CD4-positive, alpha-beta memory T cell (primary cell): ENCODE measurements around the gene RAB34. TPM values are rescaled to one million over a fixed set of nuclear protein-coding genes. Genes with fewer than 3 reads are reported as not detected.
A peak's percentile ranks its signal among the peaks of the same experiment; 100 is the strongest.

Source experiments
- CTCF ChIA-PET: fragments of 350-600 bp; sonication (Branson Sonifier 250); formaldehyde crosslinking; loops from one replicate; lab custom pipeline; 2021; ENCODE audit warnings: inconsistent platforms; ENCODE audit not compliant: partially characterized antibody; lab: Charles Lee
- POLR2A ChIA-PET: fragments of 350-600 bp; sonication (Branson Sonifier 250); formaldehyde crosslinking; loops from one replicate; lab custom pipeline; 2021; ENCODE audit not compliant: partially characterized antibody; lab: Charles Lee
- DNase-seq, 5 donors: peaks; one replicate each; pipeline versions ENCODE4 v3.0.0 to v3.0.0-alpha.2; 2020 to 2022; ENCODE audit warnings: mixed read lengths in 1 of 5
- H3K27ac ChIP-seq: one replicate; pipeline ENCODE4 v1.7.0; 2013; ENCODE audit warnings: low read depth, low read length
- H3K27me3 ChIP-seq: 2 replicates; pipeline ENCODE4 v1.7.0; 2013; ENCODE audit warnings: mild to moderate bottlenecking, low read length, moderate library complexity; ENCODE audit not compliant: insufficient read depth
- H3K36me3 ChIP-seq: 2 replicates; pipeline ENCODE4 v1.7.0; 2013; ENCODE audit warnings: mild to moderate bottlenecking, low read length, moderate library complexity; ENCODE audit not compliant: insufficient read depth
- H3K4me1 ChIP-seq: 2 replicates; pipeline ENCODE4 v1.7.0; 2013; ENCODE audit warnings: mild to moderate bottlenecking, low read length, moderate library complexity; ENCODE audit not compliant: insufficient read depth
- H3K4me3 ChIP-seq, 2 donors: one replicate each; pipeline ENCODE4 v1.7.0; 2013; ENCODE audit warnings: low read length in 2 of 2, mild to moderate bottlenecking in 1 of 2
- H3K9me3 ChIP-seq, 2 donors: one replicate each; pipeline ENCODE4 v1.7.0; 2013; ENCODE audit warnings: low read length in 2 of 2, control low read depth in 1 of 2; ENCODE audit not compliant: control insufficient read depth in 1 of 2
- H3K27ac Mint-ChIP-seq, 7 donors: one replicate each; pipeline ENCODE4 v1.8.0; 2020 to 2021; ENCODE audit warnings: mixed read lengths in 7 of 7, mild to moderate bottlenecking in 6 of 7, inconsistent platforms in 3 of 7, moderate library complexity in 3 of 7
- H3K27me3 Mint-ChIP-seq, 2 donors: one replicate each; pipeline ENCODE4 v1.8.0; 2020 to 2021; ENCODE audit warnings: mixed read lengths in 2 of 2
- H3K36me3 Mint-ChIP-seq, 2 donors: one replicate each; pipeline ENCODE4 v1.8.0; 2020 to 2021; ENCODE audit warnings: mixed read lengths in 2 of 2, inconsistent platforms in 1 of 2, mild to moderate bottlenecking in 1 of 2
- H3K4me1 Mint-ChIP-seq, 4 donors: one replicate each; pipeline ENCODE4 v1.8.0; 2020 to 2021; ENCODE audit warnings: mixed read lengths in 4 of 4, mild to moderate bottlenecking in 1 of 4
- H3K4me3 Mint-ChIP-seq, 8 donors: one replicate each; pipeline ENCODE4 v1.8.0; 2020 to 2021; ENCODE audit warnings: mixed read lengths in 8 of 8, mild to moderate bottlenecking in 7 of 8, moderate library complexity in 6 of 8, inconsistent platforms in 3 of 8
- H3K9me3 Mint-ChIP-seq, 8 donors: one replicate each; pipeline ENCODE4 v1.8.0; 2020 to 2021; ENCODE audit warnings: mixed read lengths in 8 of 8, mild to moderate bottlenecking in 5 of 8, inconsistent platforms in 3 of 8, moderate library complexity in 1 of 8
- intact Hi-C: fragments of 100-400 bp; cut with micrococcal nuclease; formaldehyde crosslinking; loops from one replicate; pipeline ENCODE4 v1.15.1; 2023
- polyA plus RNA-seq, 2 donors: library from polyadenylated mRNA; unstranded; fragments of 300-500 nt; fragmentation: Illumina TruSeq; gene quantifications; one replicate each; pipeline ENCODE4 v1.2.3, GENCODE V29; 2021
- total RNA-seq, 2 experiments: library from RNA; stranded (reverse); gene quantifications; one replicate each; pipeline ENCODE4 v1.2.3, GENCODE V29; 2021

RAB34 gene
- total and polyA plus RNA-seq, 4 experiments from 2014 or later = 3.0 to 8.7 (median 5.2) TPM

- Histone ChIP-seq H3K36me3 (peaks cover 17% of the 10 kb centered on the region), H3K9me3 (no peaks in the 10 kb centered on the region), H3K27me3 (no peaks in the 10 kb centered on the region), H3K4me1 (peaks cover 51% of the 10 kb centered on the region), H3K4me3 (no peak overlapping the region), H3K27ac (no peak overlapping the region)
- CTCF ChIA-PET = no interaction called here
- POLR2A ChIA-PET = interaction anchor here (1.0 kb wide), 1 partner anchor 21 kb away, joined by 3 read pairs; the partner anchor contains the start of gene BLTP2
- no peak for DNase-seq
- Mint-ChIP-seq H3K27ac (peak overlapping the region in 5 of 7 donors; percentile 13 to 87 (median 59)), H3K36me3 (peaks cover 2 to 56% of the 10 kb centered on the region in 2 donors), H3K27me3 (no peaks in the 10 kb centered on the region), H3K4me3 (peak overlapping the region in 1 of 8 donors; percentile 13), H3K9me3 (no peaks in the 10 kb centered on the region), H3K4me1 (peaks cover 41 to 63% (median 52%) of the 10 kb centered on the region in 4 donors)
- intact Hi-C loops = no loop called here
These were observed 51.7 kb downstream of the RAB34 start for GRCh38 chr17:28665994-28666393.

Other genes with a start within 250 kb of the RAB34 start
- not detected for gene SLC13A2, start 244.2 kb downstream of the RAB34 start, total RNA-seq
- not detected for gene SLC13A2, start 244.2 kb downstream of the RAB34 start, polyA plus RNA-seq
- gene FOXN1, start 211.5 kb downstream of the RAB34 start, total RNA-seq = not detected
- not detected for gene FOXN1, start 211.5 kb downstream of the RAB34 start, polyA plus RNA-seq
- gene UNC119, start 165.2 kb downstream of the RAB34 start, total RNA-seq = 10 to 100 TPM; 38.8 to 39.6 TPM
- gene UNC119, start 165.2 kb downstream of the RAB34 start, polyA plus RNA-seq = 10 to 100 TPM; 31.8 to 44.0 TPM
- gene PIGS, start 146.3 kb downstream of the RAB34 start, total RNA-seq = 10 to 100 TPM; 57.9 to 58.2 TPM
- 10 to 100 TPM; 57.3 to 69.8 TPM for gene PIGS, start 146.3 kb downstream of the RAB34 start, polyA plus RNA-seq
- gene ALDOC, start 141.0 kb downstream of the RAB34 start, total RNA-seq = 10 to 100 TPM; 30.1 to 33.7 TPM
- gene ALDOC, start 141.0 kb downstream of the RAB34 start, polyA plus RNA-seq = 10 to 100 TPM; 50.2 to 62.2 TPM
- gene SPAG5, start 118.8 kb downstream of the RAB34 start, total RNA-seq = 10 to 100 TPM in 1 of 2 experiments, 1 to 10 TPM in 1; 9.2 to 10.2 TPM
- gene SPAG5, start 118.8 kb downstream of the RAB34 start, polyA plus RNA-seq = 1 to 10 TPM in 1 of 2 donors, not detected in 1; 1.4 TPM
- 10 to 100 TPM; 27.2 to 29.6 TPM for gene RSKR, start 103.7 kb downstream of the RAB34 start, total RNA-seq
- gene RSKR, start 103.7 kb downstream of the RAB34 start, polyA plus RNA-seq = not detected
- 100 to 1,000 TPM; 132 to 149 TPM for gene BLTP2, start 72.7 kb downstream of the RAB34 start, total RNA-seq
- 10 to 100 TPM; 23.5 to 49.9 TPM for gene BLTP2, start 72.7 kb downstream of the RAB34 start, polyA plus RNA-seq
- gene SDF2, start 56.0 kb downstream of the RAB34 start, total RNA-seq = 10 to 100 TPM; 41.5 to 48.1 TPM
- gene SDF2, start 56.0 kb downstream of the RAB34 start, polyA plus RNA-seq = 10 to 100 TPM; 56.3 to 92.0 TPM
- 100 to 1,000 TPM in 1 of 2 experiments, 10 to 100 TPM in 1; 96.5 to 102 TPM for gene SUPT6H, start 55.7 kb downstream of the RAB34 start, total RNA-seq
- 10 to 100 TPM in 1 of 2 donors, under 1 TPM in 1; 0.81 to 24.0 TPM for gene SUPT6H, start 55.7 kb downstream of the RAB34 start, polyA plus RNA-seq
- gene PROCA1, start 6.0 kb downstream of the RAB34 start, total RNA-seq = 10 to 100 TPM; 14.3 to 17.4 TPM
- 1 to 10 TPM in 1 of 2 donors, under 1 TPM in 1; 0.12 to 1.4 TPM for gene PROCA1, start 6.0 kb downstream of the RAB34 start, polyA plus RNA-seq
- 1,000 to 10,000 TPM; 3,285 to 3,424 TPM for gene RPL23A, start 2.1 kb upstream of the RAB34 start, total RNA-seq
- 1,000 to 10,000 TPM; 5,402 to 5,583 TPM for gene RPL23A, start 2.1 kb upstream of the RAB34 start, polyA plus RNA-seq
- gene TLCD1, start 8.4 kb upstream of the RAB34 start, total RNA-seq = 1 to 10 TPM; 1.0 to 2.2 TPM
- gene TLCD1, start 8.4 kb upstream of the RAB34 start, polyA plus RNA-seq = under 1 TPM in 1 of 2 donors, not detected in 1; 0.52 TPM
- gene NEK8, start 10.9 kb upstream of the RAB34 start, total RNA-seq = 10 to 100 TPM; 11.4 to 13.8 TPM
- gene NEK8, start 10.9 kb upstream of the RAB34 start, polyA plus RNA-seq = 1 to 10 TPM; 1.9 to 4.5 TPM
- gene TRAF4, start 26.1 kb upstream of the RAB34 start, total RNA-seq = 10 to 100 TPM; 31.2 to 32.9 TPM
- 1 to 10 TPM in 1 of 2 donors, under 1 TPM in 1; 0.61 to 2.5 TPM for gene TRAF4, start 26.1 kb upstream of the RAB34 start, polyA plus RNA-seq
- gene FAM222B, start 124.9 kb upstream of the RAB34 start, total RNA-seq = 10 to 100 TPM; 19.0 to 23.0 TPM
- 10 to 100 TPM in 1 of 2 donors, 1 to 10 TPM in 1; 7.9 to 23.2 TPM for gene FAM222B, start 124.9 kb upstream of the RAB34 start, polyA plus RNA-seq
- gene ERAL1, start 137.1 kb upstream of the RAB34 start, total RNA-seq = 10 to 100 TPM; 23.5 to 24.3 TPM
- 10 to 100 TPM; 41.1 to 41.7 TPM for gene ERAL1, start 137.1 kb upstream of the RAB34 start, polyA plus RNA-seq
- gene FLOT2, start 179.9 kb upstream of the RAB34 start, total RNA-seq = 100 to 1,000 TPM; 216 to 224 TPM
- gene FLOT2, start 179.9 kb upstream of the RAB34 start, polyA plus RNA-seq = 100 to 1,000 TPM; 284 to 288 TPM
- gene DHRS13, start 185.2 kb upstream of the RAB34 start, total RNA-seq = 10 to 100 TPM; 44.6 to 49.6 TPM
- gene DHRS13, start 185.2 kb upstream of the RAB34 start, polyA plus RNA-seq = 10 to 100 TPM; 15.1 to 19.6 TPM
- 100 to 1,000 TPM; 125 to 135 TPM for gene PHF12, start 233.7 kb upstream of the RAB34 start, total RNA-seq
- 10 to 100 TPM in 1 of 2 donors, 1 to 10 TPM in 1; 5.0 to 12.7 TPM for gene PHF12, start 233.7 kb upstream of the RAB34 start, polyA plus RNA-seq